Adipocyte (in vitro differentiated cells): ENCODE results near the gene PACS1.

ENCODE experiments used
- DNase-seq: peaks from one replicate; pipeline ENCODE4 v3.0.0-alpha.2; 2015; ENCODE audit warnings: low read depth
- H3K27me3 ChIP-seq: replicated peaks from 2 replicates; pipeline ENCODE4 v1.7.0; 2013; ENCODE audit warnings: mild to moderate bottlenecking, low read length, moderate library complexity; ENCODE audit not compliant: control insufficient read depth, insufficient read depth
- H3K36me3 ChIP-seq: 2 replicates; pipeline ENCODE4 v1.7.0; 2013; ENCODE audit warnings: low read length, mild to moderate bottlenecking, moderate library complexity; ENCODE audit not compliant: control insufficient read depth, insufficient read depth, severe bottlenecking
- H3K4me1 ChIP-seq: 2 replicates; pipeline ENCODE4 v1.7.0; 2013; ENCODE audit warnings: mild to moderate bottlenecking, low read length, moderate library complexity; ENCODE audit not compliant: control insufficient read depth, insufficient read depth
- H3K4me3 ChIP-seq: 2 replicates; pipeline ENCODE4 v1.7.0; 2013; ENCODE audit warnings: mild to moderate bottlenecking, low read length, moderate library complexity
- H3K9ac ChIP-seq: 2 replicates; pipeline ENCODE4 v1.7.0; 2013; ENCODE audit warnings: mild to moderate bottlenecking, low read length, moderate library complexity
- H3K9me3 ChIP-seq: 2 replicates; pipeline ENCODE4 v1.7.0; 2013; ENCODE audit warnings: mild to moderate bottlenecking, low read length, moderate library complexity; ENCODE audit not compliant: control insufficient read depth

Gene PACS1

DNA sequence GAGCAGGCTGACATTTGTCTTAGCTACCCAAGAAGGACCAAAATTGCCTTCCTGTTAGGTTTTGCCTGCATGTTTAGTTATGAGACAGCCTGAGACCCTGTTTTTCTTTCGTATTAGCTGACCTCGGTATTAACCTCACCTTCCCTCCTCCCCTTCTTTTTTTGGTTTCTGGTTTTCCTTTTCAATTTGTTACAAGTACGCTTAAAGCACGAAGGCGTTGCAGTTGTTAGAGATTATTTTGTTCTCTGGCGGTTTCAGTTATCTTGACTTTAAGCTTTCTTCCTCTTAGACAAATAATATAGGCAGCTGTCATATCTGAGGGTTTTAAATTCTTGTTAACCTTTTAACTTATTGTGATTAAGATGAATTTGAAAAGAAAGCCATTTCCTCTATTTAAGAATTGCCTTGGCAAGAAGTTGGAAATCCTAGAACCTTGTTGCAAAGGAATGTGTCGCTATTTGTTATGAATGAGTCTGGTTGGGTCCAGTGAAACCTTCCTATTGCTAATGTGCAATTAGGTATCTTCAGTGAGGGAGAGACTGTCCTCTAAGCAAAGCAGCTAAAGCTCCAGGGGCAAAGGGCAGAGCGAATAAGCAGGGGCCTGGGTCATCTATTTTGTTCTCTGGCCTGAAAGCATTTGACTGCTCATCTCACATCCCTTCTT is 45.7 kb downstream of the PACS1 start:
- Histone ChIP-seq H3K9ac (no peak overlapping the region), H3K27me3 (no peaks in the 10 kb centered on the region), H3K4me3 (no peak overlapping the region), H3K9me3 (no peaks in the 10 kb centered on the region), H3K36me3 (no peaks in the 10 kb centered on the region), H3K4me1 (peaks cover 32% of the 10 kb centered on the region)
- no peak for DNase-seq

DNA sequence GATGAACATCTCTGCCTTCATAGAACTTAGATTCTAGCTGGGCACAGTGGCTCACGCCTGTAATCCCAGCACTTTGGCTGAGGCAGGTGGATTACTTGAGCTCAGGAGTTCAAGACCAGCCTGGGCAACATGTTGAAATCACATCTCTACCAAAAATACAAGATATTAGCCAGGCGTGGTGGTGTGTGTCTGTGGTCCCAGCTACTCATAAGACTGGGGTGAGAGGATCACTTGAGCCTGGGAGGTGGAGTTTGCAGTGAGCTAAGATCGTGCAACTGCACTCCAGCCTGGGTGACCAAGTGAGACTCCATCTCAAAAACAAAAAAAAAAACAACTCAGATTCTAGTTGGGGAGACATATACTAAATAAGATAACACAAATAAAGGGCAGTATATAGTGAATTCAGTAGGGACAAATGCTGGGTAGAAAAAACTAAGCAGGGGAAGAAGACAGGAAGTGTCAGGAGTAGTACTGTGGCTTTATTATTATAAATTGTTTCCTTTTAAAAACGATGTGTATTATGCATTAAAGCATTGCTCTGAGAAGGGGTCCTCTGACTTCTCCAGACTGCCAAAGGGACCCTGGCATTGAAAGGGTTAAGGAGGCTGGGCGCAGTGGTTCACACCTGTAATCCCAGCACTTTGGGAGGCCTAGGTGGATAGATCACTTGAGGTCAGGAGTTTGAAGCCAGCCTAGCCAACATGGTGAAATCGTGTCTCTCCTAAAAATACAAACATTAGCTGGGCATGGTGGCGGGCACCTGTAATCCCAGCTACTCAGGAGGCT is 46.7 kb downstream of the PACS1 start:
- H3K4me3 ChIP-seq = no peak overlapping the region
- H3K36me3 ChIP-seq = no peaks in the 10 kb centered on the region
- peaks cover 32% of the 10 kb centered on the region for H3K4me1 ChIP-seq
- H3K9me3 ChIP-seq = no peaks in the 10 kb centered on the region
- H3K27me3 ChIP-seq = no peaks in the 10 kb centered on the region
- DNase-seq = no peak
- no peak overlapping the region for H3K9ac ChIP-seq

DNA sequence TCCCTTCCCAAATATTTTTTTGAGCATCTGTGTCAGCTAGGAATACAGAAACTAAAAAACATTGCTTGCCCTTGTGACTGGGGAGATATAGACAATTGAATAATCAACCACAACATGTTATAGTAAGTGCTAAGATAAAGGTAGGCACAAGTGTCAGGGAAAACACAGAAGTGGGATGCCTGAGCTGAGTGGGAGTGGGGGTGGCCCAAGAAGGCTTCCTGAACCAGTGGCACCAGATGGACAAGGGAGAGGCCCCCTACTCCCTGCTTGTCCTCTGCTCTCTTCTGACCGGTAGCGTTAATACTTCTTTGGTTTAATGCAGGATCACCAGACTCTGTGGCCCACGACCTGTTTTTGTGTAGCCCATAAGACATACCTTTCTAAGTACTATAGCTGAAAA is 48.8 kb downstream of the PACS1 start:
- Histone ChIP-seq H3K36me3 (no peaks in the 10 kb centered on the region), H3K4me1 (peaks cover 14% of the 10 kb centered on the region), H3K4me3 (no peak overlapping the region), H3K9me3 (no peaks in the 10 kb centered on the region), H3K9ac (no peak overlapping the region), H3K27me3 (no peaks in the 10 kb centered on the region)
- DNase-seq = no peak

DNA sequence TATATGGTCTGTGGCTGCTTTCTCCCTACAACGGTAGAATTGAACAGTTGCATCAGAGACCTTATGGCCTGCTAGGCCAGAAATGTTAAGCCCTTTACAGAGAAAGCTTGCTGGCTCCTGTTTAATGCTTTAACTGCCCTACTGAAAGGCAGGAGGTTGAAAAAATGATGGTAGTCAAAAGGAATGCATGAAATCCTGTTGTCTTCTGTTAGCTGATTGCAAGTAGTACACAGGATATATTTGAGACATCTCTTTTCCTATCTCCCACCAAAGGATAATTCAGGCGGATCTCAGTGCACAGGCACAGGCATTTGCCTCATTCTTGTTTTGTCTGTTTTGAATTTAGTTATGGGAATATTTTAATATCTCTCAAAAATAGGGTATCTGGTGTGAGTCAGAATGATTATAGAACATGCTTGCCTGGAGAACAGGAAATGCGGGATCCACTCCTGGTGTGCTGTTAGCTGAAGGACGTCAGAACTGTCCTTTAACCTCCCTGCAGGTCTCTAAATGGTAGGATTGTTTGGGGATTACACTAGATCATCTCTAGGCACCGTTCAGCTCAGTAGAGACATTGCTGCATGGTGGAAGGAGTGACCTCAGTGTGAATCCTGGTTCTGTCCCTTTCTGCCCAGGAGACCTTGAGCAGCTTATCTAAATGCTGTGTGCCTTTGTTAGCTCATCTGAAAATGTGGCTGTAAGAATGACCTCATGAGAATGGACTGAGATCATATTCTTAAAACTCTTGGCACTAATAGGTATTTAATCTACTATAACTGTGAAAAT is 49.5 kb downstream of the PACS1 start:
- Histone ChIP-seq H3K4me1 (peaks cover 19% of the 10 kb centered on the region), H3K4me3 (no peak overlapping the region), H3K36me3 (no peaks in the 10 kb centered on the region), H3K27me3 (no peaks in the 10 kb centered on the region), H3K9ac (peak overlapping the region; percentile 0), H3K9me3 (no peaks in the 10 kb centered on the region)
- peak; percentile 68 for DNase-seq

DNA sequence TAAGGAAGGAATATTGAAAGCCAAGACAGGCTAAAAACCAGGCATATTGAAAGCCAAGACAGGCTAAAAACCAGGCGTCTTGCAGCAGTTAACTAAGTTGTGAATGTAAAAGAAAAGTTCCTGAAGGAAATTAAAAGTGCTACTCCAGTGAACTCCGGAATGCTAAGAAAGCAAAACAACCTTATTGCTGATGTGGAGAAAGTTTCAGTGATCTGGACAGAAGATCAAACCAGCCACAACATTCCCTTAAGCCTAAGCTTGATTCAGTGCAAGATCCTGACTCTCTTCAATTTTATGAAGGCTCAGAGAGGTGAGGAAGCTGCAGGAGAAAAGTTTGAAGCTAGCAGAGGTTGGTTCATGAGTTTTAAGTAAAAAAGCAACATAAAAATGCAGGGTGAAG is 51.4 kb downstream of the PACS1 start:
- DNase-seq = no peak
- peaks cover 32% of the 10 kb centered on the region for H3K4me1 ChIP-seq
- H3K36me3 ChIP-seq = no peaks in the 10 kb centered on the region
- no peak overlapping the region for H3K9ac ChIP-seq
- H3K27me3 ChIP-seq = no peaks in the 10 kb centered on the region
- H3K9me3 ChIP-seq = no peaks in the 10 kb centered on the region
- no peak overlapping the region for H3K4me3 ChIP-seq

DNA sequence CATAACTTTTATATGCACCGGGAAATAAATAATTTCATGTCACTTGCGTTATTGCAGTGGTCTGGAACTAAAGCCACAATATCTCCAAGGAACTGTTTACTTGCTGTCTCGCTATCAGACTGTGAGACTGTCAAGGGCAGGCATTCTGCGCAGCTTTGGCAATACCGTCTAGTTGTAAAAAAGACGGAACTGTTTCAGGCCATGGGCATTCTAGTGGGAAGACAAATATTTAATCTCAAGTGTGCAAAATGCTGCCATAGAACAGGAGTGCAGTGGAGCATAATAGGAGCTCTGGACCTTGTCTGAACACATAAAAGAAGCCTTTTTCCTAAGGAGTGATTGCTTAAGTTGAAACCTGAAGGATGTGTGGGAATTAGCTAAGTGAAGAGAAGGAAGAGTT is 53.8 kb downstream of the PACS1 start:
- Histone ChIP-seq H3K27me3 (no peaks in the 10 kb centered on the region), H3K9ac (no peak overlapping the region), H3K4me1 (peaks cover 38% of the 10 kb centered on the region), H3K9me3 (no peaks in the 10 kb centered on the region), H3K4me3 (no peak overlapping the region), H3K36me3 (no peaks in the 10 kb centered on the region)
- DNase-seq = no peak

DNA sequence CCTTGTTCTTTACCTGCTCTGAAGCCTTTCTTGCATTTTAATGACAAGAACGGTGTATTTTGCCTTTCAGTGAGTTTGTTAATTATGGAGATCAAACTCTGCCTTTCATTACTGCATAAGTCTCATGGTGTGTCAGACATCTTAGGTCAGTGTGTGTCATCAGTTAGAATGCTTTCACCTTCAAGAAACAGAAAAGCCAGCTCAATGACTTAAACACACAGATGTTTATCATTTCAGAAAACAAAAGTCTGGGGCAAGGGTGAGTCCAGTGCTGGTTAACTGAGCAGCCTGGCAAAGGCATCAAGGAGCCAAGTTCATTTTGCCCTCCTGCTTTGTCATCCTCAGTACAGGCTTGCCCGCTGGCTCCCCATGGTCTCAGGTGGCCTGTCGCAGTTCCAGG is 54.5 kb downstream of the PACS1 start:
- Histone ChIP-seq H3K27me3 (no peaks in the 10 kb centered on the region), H3K36me3 (no peaks in the 10 kb centered on the region), H3K4me1 (peaks cover 32% of the 10 kb centered on the region), H3K9me3 (no peaks in the 10 kb centered on the region), H3K9ac (no peak overlapping the region), H3K4me3 (no peak overlapping the region)
- peak; percentile 33 for DNase-seq

DNA sequence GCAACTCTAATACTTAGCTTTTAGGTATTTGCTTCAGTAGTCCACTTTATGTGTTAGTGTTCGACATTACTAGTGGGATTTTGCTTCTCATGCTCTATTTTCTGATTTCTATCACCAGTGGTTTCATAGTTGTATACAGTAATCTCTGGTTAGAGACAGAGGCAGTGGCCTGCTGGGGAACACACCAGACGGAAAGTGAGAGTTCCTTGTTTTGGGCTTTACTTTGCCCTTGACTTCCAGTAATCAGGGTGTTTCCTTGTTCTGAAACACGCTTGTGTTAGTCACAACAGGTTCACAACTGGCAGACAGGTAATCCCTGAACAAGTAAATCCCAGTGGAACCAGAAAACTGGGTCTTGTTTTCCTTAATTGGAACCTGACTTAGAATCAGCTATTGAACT is 56.0 kb downstream of the PACS1 start:
- Histone ChIP-seq H3K9ac (peak overlapping the region; percentile 77), H3K36me3 (no peaks in the 10 kb centered on the region), H3K9me3 (no peaks in the 10 kb centered on the region), H3K4me3 (no peak overlapping the region), H3K4me1 (peaks cover 27% of the 10 kb centered on the region), H3K27me3 (no peaks in the 10 kb centered on the region)
- no peak for DNase-seq

DNA sequence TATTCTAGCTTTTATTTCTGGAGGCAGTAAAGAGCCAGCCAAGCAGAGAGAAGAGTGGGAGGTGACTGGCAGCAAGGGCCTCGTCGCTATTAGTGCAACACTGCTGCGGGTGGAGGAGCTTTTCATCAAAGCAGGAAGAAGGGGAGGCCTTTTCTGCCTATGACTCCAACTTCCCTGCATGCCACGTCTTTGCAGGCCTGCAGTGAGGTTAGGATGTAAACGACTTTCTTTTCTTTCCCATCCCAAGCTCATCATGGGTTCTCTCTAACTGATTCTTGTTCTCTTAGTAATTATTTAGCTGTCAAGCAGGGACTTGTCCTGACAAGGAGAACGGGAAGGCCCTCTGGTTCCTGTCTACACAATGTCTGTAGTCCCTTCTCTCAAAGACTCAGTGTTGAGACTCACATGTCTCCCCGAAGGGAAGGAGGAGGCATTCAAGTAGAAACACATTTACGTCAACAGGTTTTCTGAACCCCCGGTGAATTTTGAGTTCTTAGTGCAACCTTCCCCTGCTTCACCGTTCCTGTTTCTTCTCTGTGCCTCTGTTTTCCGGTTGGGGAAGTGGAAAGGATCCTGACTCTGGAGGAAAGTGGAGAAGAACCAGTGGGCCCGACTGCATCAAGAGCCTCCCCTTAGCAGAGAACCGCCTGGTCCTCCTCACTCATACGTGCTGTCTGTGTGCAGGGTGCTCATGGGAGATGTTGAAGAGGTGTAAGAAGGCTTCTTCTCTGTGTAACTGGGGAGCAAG is 56.9 kb downstream of the PACS1 start:
- Histone ChIP-seq H3K9me3 (no peaks in the 10 kb centered on the region), H3K27me3 (no peaks in the 10 kb centered on the region), H3K36me3 (no peaks in the 10 kb centered on the region), H3K4me1 (peaks cover 30% of the 10 kb centered on the region), H3K9ac (peak overlapping the region; percentile 77), H3K4me3 (no peak overlapping the region)
- DNase-seq = peak; percentile 62

DNA sequence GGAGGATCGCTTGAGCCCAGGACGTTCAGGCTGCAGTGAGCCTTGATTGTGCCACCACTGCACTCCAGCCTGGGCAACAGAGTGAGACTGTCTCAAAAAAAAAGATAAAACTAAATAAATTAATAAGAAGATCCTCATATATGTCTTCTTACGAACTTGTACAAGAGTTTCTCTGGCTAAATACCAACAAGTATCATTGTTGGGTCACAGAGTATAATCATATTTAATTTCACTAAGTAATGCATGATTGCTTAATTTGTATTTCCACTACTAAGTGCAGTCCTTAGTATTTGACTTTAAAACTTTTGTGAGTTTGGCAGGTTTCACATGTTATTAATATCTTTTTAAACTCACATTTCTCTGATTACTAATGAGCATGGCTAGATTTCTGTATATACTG is 60.9 kb downstream of the PACS1 start:
- no peak for DNase-seq
- Histone ChIP-seq H3K4me1 (peaks cover 20% of the 10 kb centered on the region), H3K36me3 (no peaks in the 10 kb centered on the region)

More for the DNA sequence above, 60.9 kb downstream of the PACS1 start:
- Histone ChIP-seq H3K9me3 (no peaks in the 10 kb centered on the region), H3K9ac (no peak overlapping the region), H3K27me3 (no peaks in the 10 kb centered on the region), H3K4me3 (no peak overlapping the region)
